Stomach (tissue), 9 donors: ENCODE measurements around the gene NCBP2L. TPM values are rescaled to one million over a fixed set of nuclear protein-coding genes. Genes with fewer than 3 reads are reported as not detected.

Source experiments
- DNase-seq, 2 donors: peaks; one replicate each; pipeline versions ENCODE4 v3.0.0 to v3.0.0-alpha.2; 2013 to 2019
- H3K27ac ChIP-seq, 5 donors: fragments of 200-600 bp in 4 of 5; sonication (generic) in 4 of 5; one replicate each; pipeline ENCODE4 v1.5.1; 2013 to 2019; ENCODE audit warnings: mild to moderate bottlenecking in 1 of 5, moderate library complexity in 1 of 5
- H3K27me3 ChIP-seq, 3 donors: fragments of 200-600 bp; sonication (generic); one replicate each; pipeline ENCODE4 v1.5.1; 2017 to 2019; ENCODE audit warnings: mixed run types in 1 of 3
- H3K36me3 ChIP-seq, 4 donors: fragments of 200-600 bp; sonication (generic); 1 replicate in 3 of 4; 2 replicates in 1 of 4; pipeline ENCODE4 v1.5.1; 2016 to 2019
- H3K4me1 ChIP-seq, 4 donors: fragments of 200-600 bp; sonication (generic); one replicate each; pipeline ENCODE4 v1.5.1; 2016 to 2019
- H3K4me3 ChIP-seq, 4 donors: fragments of 200-600 bp; sonication (generic) in 3 of 4; one replicate each; pipeline ENCODE4 v1.5.1; 2016 to 2019; ENCODE audit warnings: mild to moderate bottlenecking in 1 of 4
- H3K9me3 ChIP-seq, 4 donors: fragments of 200-600 bp; sonication (generic); one replicate each; pipeline ENCODE4 v1.5.1; 2016 to 2019
- EP300 ChIP-seq: sonication (generic); formaldehyde crosslinking; IDR thresholded peaks from one replicate; pipeline ENCODE4 v1.6.1; 2017; ENCODE audit warnings: antibody characterized with exemption
- POLR2A ChIP-seq, 4 donors: fragments of 450-650 bp; IDR thresholded peaks; one replicate each; pipeline ENCODE4 v1.6.1; 2016; ENCODE audit warnings: antibody characterized with exemption in 4 of 4, control low read depth in 2 of 4, mild to moderate bottlenecking in 1 of 4, moderate library complexity in 1 of 4
- POLR2AphosphoS5 ChIP-seq, 3 donors: sonication (generic); formaldehyde crosslinking; IDR thresholded peaks; one replicate each; pipeline ENCODE4 v1.6.1; 2016; ENCODE audit warnings: antibody characterized with exemption in 3 of 3
- WGBS, 5 donors: extraction: QIAGEN DNeasy Blood & Tissue Kit in 3 of 5; methylation state at CpG; one replicate each; pipeline versions ENCODE4 v1.1.5 to v1.1.7; 2013 to 2018; 5-methylcytosine and 5-hydroxymethylcytosine counted together
- intact Hi-C: fragments of 100-400 bp; cut with DNase I; formaldehyde crosslinking; loops from one replicate; pipeline ENCODE4 v1.15.1; 2023; ENCODE audit warnings: low total_unique reads
- polyA plus RNA-seq, 3 donors: library from polyadenylated mRNA; stranded (reverse); fragments of 200-250 nt; gene quantifications; one replicate each; pipeline ENCODE4 v1.2.3, GENCODE V29; 2013
- total RNA-seq, 5 donors: library from RNA; depleted of rRNA; stranded (reverse); fragments of >200 nt; gene quantifications; one replicate each; pipeline versions ENCODE4 v1.1.0 to v1.2.3, GENCODE V29; 2014 to 2016
- TF ChIP-seq, protein P1 (sequence below), 7 experiments: fragments of 450-650 bp in 4 of 7; fragments of 200-600 bp in 3 of 7; sonication (generic) in 3 of 7; IDR thresholded peaks; one replicate each; pipeline ENCODE4 v1.5.1; 2016 to 2019; ENCODE audit warnings: antibody characterized with exemption in 7 of 7, control low read depth in 2 of 7, mild to moderate bottlenecking in 1 of 7
- donor health status: healthy with polysubstance abuse.
- donor health status: Bipolar disorder and iron deficiency.
- donor health status: healthy.

Gene NCBP2L
- total and polyA plus RNA-seq, 8 donors: 0.13 to 0.44 TPM; not detected in 6

DNA sequence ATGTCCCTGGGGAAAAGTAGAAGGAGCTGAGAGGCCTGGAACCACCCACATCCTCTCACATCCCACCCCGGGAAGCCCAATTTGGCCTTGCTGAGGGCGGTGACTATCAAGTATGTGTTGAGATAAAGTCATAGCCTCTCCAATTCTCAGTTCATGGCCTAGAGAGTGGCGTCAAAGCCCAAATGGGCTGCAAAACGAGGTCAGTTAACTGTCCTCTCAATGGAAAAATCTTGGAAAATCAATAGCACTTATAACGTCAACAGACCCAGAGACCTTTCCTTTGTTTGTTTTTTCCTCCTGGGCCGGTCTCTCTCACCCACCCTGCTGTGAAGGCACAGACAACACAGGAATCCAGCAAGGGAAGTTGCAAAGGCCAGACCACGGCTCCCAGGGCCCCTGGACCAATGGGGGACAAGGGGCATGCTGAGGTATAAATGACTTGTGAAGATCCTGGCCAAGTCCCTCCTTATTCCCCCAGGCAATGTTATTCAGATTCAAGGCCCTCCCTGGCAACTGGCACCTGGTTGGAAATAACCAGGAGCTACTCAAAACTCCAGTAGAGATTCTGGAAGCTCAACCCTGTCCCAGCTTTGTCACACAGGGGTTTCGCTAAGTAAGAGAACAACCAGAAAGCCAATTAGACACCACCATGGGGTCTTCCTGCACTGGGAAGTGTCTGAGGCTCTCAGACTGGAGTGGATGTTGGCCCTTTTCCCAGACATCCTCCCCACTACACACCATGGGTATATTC, 40.6 kb upstream of the NCBP2L start:
- H3K27ac ChIP-seq: peak overlapping the region; percentile 29 to 94 (median 44)

DNA sequence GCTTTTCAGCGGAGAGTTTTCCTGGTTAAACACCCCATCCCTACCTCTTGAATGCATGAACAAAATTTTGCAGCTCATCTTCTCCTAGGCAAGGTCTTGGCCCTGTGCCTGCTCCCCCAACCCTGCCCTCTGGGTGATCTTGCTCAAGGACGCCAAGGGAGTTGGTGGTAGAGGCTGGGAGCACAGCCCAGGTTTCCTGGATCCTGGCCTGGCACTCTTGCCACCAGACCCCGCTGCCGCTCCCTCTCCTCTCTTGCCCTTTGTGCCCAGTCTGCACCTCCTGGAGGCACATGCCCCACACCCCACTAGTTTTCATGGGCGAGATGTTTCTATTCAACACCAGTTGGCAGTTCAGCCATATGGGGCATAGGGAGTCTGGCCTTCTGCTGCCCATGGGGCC, 39.3 kb upstream of the NCBP2L start:
- H3K4me1 ChIP-seq: peaks cover 40 to 76% (median 68%) of the 10 kb centered on the region in 4 donors
- intact Hi-C loops: no loop called here
- no peak overlapping the region for H3K4me3 ChIP-seq
- peak overlapping the region; percentile 13 to 94 (median 90) for H3K27ac ChIP-seq
- no peaks in the 10 kb centered on the region for H3K36me3 ChIP-seq
- H3K27me3 ChIP-seq: peaks cover 0 to 4% (median 0%) of the 10 kb centered on the region in 3 donors
- H3K9me3 ChIP-seq: no peaks in the 10 kb centered on the region
- DNase-seq: no peak
- 65 to 100% (median 69%) methylated on average over 1 to 5 of the region's 5 CpGs for WGBS, 5 donors
- TF ChIP-seq EP300: no peak
- TF ChIP-seq, protein P1, sequence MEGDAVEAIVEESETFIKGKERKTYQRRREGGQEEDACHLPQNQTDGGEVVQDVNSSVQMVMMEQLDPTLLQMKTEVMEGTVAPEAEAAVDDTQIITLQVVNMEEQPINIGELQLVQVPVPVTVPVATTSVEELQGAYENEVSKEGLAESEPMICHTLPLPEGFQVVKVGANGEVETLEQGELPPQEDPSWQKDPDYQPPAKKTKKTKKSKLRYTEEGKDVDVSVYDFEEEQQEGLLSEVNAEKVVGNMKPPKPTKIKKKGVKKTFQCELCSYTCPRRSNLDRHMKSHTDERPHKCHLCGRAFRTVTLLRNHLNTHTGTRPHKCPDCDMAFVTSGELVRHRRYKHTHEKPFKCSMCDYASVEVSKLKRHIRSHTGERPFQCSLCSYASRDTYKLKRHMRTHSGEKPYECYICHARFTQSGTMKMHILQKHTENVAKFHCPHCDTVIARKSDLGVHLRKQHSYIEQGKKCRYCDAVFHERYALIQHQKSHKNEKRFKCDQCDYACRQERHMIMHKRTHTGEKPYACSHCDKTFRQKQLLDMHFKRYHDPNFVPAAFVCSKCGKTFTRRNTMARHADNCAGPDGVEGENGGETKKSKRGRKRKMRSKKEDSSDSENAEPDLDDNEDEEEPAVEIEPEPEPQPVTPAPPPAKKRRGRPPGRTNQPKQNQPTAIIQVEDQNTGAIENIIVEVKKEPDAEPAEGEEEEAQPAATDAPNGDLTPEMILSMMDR (IDR thresholded peaks at IDR 0.05): no peak
- TF ChIP-seq POLR2AphosphoS5 (IDR thresholded peaks at IDR 0.05): no peak
- TF ChIP-seq POLR2A (IDR thresholded peaks at IDR 0.05): no peak

More for the DNA sequence above, 40.6 kb upstream of the NCBP2L start:
- Histone ChIP-seq H3K9me3 (no peaks in the 10 kb centered on the region), H3K4me3 (no peak overlapping the region), H3K4me1 (peaks cover 35 to 77% (median 67%) of the 10 kb centered on the region in 4 donors), H3K27me3 (no peaks in the 10 kb centered on the region), H3K36me3 (no peaks in the 10 kb centered on the region)
- TF ChIP-seq EP300 (no peak), POLR2AphosphoS5 (IDR thresholded peaks at IDR 0.05) (no peak), POLR2A (IDR thresholded peaks at IDR 0.05) (no peak)
- TF ChIP-seq, protein P1 (IDR thresholded peaks at IDR 0.05): no peak
- DNase-seq: no peak
- intact Hi-C loops: no loop called here
- WGBS, 5 donors: 38 to 59% (median 48%) methylated on average over 8 of the region's 8 CpGs

DNA sequence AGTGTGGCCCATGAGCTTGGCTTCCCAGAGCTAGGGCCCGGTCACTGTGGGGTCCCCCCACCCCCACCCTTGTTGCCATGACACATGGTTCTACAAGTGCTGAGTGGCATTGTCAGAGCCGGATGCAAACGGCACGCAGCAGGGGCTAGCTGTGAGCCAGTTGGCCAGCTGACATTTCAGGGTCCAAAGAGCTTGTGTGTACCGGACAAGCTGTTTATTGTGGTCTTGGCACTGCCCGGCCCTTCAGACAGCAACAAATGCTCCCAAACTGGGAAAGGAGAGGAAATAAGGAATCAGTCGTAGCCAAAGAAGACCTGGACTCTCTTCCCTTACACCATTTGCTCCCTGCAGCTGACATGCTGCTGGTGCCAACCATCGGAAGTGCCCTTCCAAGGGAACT, 38.8 kb upstream of the NCBP2L start:
- H3K4me3 ChIP-seq: no peak overlapping the region
- peaks cover 0 to 4% (median 0%) of the 10 kb centered on the region in 3 donors for H3K27me3 ChIP-seq
- H3K9me3 ChIP-seq: no peaks in the 10 kb centered on the region
- no peak for TF ChIP-seq POLR2A (IDR thresholded peaks at IDR 0.05)
- no peak for TF ChIP-seq POLR2AphosphoS5 (IDR thresholded peaks at IDR 0.05)
- TF ChIP-seq, protein P1 (IDR thresholded peaks at IDR 0.05): no peak
- no peak for TF ChIP-seq EP300
- H3K36me3 ChIP-seq: no peaks in the 10 kb centered on the region
- peak overlapping the region; percentile 13 to 94 (median 90) for H3K27ac ChIP-seq
- no peak for DNase-seq
- intact Hi-C loops: no loop called here
- 43 to 85% (median 78%) methylated on average over 4 to 8 of the region's 8 CpGs for WGBS, 5 donors
- H3K4me1 ChIP-seq: peaks cover 45 to 76% (median 70%) of the 10 kb centered on the region in 4 donors

DNA sequence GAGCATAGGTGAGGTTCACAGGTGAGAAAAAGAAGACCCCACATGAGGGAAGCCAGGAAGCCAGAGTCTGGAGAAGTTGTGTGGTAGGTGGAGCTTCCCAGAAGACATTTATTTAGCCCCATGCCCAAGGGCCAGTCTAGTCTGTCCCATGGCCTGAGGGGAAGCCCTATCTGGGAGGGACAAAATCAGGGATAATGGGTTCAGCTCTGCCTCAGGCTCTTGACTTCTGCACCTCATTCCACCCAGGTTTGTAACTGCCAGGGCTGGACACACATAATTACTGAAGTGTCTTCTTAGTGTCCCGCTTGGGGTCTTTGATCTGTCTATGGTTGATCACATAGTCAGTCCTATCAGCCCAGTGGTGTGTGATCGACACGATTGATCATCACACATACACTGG, 38.0 kb upstream of the NCBP2L start:
- TF ChIP-seq EP300 (no peak), POLR2AphosphoS5 (IDR thresholded peaks at IDR 0.05) (no peak), POLR2A (IDR thresholded peaks at IDR 0.05) (no peak)
- TF ChIP-seq, protein P1 (IDR thresholded peaks at IDR 0.05): no peak
- Histone ChIP-seq H3K27me3 (peaks cover 0 to 4% (median 0%) of the 10 kb centered on the region in 3 donors), H3K4me3 (no peak overlapping the region), H3K36me3 (no peaks in the 10 kb centered on the region), H3K27ac (peak overlapping the region; percentile 13 to 94 (median 90)), H3K4me1 (peaks cover 49 to 79% (median 71%) of the 10 kb centered on the region in 4 donors), H3K9me3 (no peaks in the 10 kb centered on the region)
- no peak for DNase-seq
- intact Hi-C loops: no loop called here
- WGBS, 5 donors: 85 to 98% (median 91%) methylated on average over 3 of the region's 3 CpGs; no CpG with 5 or more reads in 1 of the 5 donors
